Ovary (tissue), 3 donors: ENCODE results near the gene GPR108.

Experiments used
- EP300 ChIP-seq: sonication (generic); formaldehyde crosslinking; IDR thresholded peaks from one replicate; pipeline ENCODE4 v1.6.1; 2017; ENCODE audit warnings: antibody characterized with exemption
- POLR2A ChIP-seq: fragments of 450-650 bp; IDR thresholded peaks from one replicate; pipeline ENCODE4 v1.6.1; 2017; ENCODE audit warnings: antibody characterized with exemption, mild to moderate bottlenecking, moderate library complexity
- TF ChIP-seq, protein P1 (sequence below), 3 donors: fragments of 450-650 bp in 2 of 3; fragments of 200-600 bp in 1 of 3; IDR thresholded peaks; one replicate each; pipeline versions ENCODE4 v1.5.1 to v1.8.0; 2016 to 2022; ENCODE audit warnings: antibody characterized with exemption in 3 of 3, mild to moderate bottlenecking in 1 of 3
- donor health status: DM: no; HTN: no; CAD: no.

DNA sequence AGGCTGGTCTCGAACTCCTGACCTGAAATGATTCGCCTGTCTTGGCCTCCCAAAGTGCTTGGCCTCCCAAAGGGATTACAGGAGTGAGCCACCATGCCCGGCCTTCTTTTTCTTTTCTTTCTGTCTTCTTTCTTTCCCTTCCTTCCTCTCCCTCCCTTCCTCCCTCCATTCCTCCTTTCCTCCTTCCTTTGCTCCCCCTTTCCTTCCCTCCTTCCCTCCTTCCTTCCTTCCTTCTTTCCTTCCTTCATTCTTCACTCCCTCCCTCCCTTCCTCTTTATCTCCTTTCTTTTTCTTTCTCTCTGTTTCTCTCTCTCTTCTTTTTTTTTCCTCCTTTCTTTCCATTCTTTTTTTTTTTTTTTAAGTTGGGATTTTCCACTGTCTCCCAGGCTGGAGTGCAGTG is 29.0 kb downstream of the GPR108 start:
- TF ChIP-seq POLR2A = no peak
- TF ChIP-seq, protein P1, sequence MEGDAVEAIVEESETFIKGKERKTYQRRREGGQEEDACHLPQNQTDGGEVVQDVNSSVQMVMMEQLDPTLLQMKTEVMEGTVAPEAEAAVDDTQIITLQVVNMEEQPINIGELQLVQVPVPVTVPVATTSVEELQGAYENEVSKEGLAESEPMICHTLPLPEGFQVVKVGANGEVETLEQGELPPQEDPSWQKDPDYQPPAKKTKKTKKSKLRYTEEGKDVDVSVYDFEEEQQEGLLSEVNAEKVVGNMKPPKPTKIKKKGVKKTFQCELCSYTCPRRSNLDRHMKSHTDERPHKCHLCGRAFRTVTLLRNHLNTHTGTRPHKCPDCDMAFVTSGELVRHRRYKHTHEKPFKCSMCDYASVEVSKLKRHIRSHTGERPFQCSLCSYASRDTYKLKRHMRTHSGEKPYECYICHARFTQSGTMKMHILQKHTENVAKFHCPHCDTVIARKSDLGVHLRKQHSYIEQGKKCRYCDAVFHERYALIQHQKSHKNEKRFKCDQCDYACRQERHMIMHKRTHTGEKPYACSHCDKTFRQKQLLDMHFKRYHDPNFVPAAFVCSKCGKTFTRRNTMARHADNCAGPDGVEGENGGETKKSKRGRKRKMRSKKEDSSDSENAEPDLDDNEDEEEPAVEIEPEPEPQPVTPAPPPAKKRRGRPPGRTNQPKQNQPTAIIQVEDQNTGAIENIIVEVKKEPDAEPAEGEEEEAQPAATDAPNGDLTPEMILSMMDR (IDR thresholded peaks at IDR 0.05) = no peak
- no peak for TF ChIP-seq EP300
